HFF-Myc (cell line): ENCODE measurements around the gene MAPKAPK3.
A peak's percentile ranks its signal among the peaks of the same experiment; 100 is the strongest.

Experiments
- DNase-seq: peaks from one replicate; pipeline ENCODE4 v3.0.0-alpha.2; 2011; ENCODE audit warnings: low read depth; ENCODE audit errors: extremely low read depth
- H3K4me3 ChIP-seq: replicated peaks from 2 replicates; pipeline ENCODE4 v1.5.1; 2011; ENCODE audit warnings: low read depth, mild to moderate bottlenecking, control low read depth, low read length
- TF ChIP-seq, protein P1 (sequence below): IDR thresholded peaks from 2 replicates; pipeline ENCODE4 v1.5.1; 2012; ENCODE audit warnings: mild to moderate bottlenecking, low read depth, low read length, control low read depth; ENCODE audit errors: missing control alignments

Gene MAPKAPK3

DNA sequence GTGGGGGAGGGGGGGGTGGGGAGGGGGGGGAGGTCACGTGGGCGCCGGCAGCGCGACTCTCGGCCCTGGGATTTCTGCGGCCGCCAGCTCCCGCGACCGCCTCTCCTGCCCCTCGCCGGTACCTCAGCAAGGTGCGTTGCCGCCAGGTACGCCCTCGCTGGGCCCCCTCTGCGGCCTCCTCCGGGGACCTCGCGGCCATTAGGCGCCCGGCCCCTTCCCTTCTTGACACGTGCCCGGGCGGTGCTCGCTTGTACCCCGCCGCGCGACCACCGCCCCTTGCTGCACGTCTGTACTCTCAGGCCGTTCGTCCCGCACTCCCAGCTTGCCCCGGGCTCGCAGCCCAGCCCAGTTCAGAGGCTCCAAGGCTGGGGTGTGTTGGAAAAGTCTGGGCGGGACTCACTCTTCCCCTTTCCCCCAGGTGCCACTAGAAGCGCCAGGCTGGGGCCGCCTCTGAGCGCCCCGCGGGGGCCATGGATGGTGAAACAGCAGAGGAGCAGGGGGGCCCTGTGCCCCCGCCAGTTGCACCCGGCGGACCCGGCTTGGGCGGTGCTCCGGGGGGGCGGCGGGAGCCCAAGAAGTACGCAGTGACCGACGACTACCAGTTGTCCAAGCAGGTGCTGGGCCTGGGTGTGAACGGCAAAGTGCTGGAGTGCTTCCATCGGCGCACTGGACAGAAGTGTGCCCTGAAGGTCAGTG is at the start of gene MAPKAPK3:
Gene MAPKAPK3 (plus strand): TSS at position 56 of the 696 bp plus-strand sequence. CDS start 415 bp downstream, at position 471.
- H3K4me3 ChIP-seq, result peak within 1 kb of the TSS; percentile 85
- TF ChIP-seq, protein P1, sequence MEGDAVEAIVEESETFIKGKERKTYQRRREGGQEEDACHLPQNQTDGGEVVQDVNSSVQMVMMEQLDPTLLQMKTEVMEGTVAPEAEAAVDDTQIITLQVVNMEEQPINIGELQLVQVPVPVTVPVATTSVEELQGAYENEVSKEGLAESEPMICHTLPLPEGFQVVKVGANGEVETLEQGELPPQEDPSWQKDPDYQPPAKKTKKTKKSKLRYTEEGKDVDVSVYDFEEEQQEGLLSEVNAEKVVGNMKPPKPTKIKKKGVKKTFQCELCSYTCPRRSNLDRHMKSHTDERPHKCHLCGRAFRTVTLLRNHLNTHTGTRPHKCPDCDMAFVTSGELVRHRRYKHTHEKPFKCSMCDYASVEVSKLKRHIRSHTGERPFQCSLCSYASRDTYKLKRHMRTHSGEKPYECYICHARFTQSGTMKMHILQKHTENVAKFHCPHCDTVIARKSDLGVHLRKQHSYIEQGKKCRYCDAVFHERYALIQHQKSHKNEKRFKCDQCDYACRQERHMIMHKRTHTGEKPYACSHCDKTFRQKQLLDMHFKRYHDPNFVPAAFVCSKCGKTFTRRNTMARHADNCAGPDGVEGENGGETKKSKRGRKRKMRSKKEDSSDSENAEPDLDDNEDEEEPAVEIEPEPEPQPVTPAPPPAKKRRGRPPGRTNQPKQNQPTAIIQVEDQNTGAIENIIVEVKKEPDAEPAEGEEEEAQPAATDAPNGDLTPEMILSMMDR, result no peak
- no peak for DNase-seq

DNA sequence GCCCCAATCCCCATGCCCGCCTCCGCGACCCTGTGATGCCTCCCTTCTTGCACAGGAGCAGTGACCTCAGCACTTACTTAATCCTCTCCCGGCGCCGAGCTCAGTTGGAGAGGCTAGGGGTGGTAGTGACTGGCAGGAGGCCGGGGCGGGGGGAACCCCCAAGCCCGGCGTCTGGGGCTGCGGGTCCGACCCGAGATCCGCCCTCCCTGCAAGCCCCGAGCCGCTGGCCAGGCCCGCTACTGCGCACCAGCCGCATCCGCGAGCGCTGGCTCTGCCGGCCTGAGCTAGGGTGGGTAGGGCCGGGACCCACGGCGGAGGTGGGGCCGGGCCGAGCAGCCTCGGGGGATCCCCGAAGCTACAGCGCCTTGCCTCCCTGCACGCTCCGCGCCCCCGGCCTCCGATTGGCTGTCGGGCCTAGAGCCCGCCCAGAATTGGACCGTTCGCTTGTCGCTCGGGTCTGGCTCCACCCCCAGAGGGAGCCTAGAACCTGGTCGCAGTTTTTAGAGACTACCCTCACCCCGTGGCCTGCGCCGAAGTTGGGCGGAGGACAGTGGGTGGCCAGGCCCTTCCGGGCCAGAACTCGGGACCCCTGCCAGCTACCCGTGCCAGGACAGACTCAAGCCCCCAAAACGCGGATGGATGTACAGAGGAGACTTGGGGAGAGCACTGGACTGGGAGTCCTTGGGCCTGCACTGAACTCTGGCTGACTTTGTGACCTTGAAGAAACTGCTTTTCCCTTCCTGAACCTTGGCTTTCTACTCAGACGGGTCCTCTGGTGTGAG is 49.4 kb upstream of the MAPKAPK3 start, which contains the start of gene C3orf18:
Gene C3orf18 (minus strand): TSS at position 362 of the 782 bp plus-strand sequence. CDS start 2,048 bp downstream, outside the sequence.
- DNase-seq, result peak; percentile 39
- peak within 1 kb of the TSS; percentile 95 for H3K4me3 ChIP-seq
- TF ChIP-seq, protein P1, result no peak

DNA sequence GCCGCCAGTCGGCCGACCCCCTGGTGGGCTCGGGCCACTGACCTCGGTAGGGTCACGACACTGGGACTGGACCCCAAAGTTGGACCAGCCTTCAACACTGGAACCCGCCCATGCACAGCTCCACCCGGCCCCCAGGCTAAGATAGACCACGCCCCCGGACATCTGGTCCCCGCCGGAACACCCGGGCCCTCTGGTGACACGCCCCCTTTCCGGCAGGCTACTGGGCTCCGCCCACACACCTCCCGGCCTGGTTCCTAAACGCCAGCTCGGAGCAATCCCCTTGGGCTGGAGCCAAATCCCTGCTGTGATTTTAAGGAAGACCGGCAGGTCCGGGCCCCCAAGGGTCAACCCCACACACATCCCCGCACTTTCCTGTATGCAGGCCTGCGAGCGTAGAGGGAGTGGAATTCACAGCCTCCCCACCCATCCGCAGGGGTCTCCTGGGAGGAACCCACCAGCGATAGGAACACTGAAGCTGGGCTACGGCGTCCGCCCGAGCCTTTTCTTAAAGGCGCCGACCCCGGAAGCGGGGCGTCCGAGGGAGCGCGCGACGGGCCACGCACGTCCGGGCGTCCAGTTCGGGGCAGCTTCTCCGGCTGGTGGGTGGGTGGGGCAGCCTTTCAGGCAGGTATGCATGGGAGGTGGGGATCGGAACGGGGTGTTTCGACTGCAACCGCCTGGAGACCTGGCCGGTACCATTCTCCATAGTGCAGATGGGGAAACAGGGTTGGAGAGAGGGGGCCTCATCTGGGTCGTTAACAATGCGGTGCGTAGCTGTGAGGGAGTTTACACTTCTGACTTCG is 47.8 kb upstream of the MAPKAPK3 start, which contains the start of gene HEMK1:
Gene HEMK1 (plus strand): TSS at position 576 of the 803 bp plus-strand sequence. CDS start 1,583 bp downstream, outside the sequence.
- peak within 1 kb of the TSS; percentile 95 for H3K4me3 ChIP-seq
- DNase-seq, result peak; percentile 81
- TF ChIP-seq, protein P1, result no peak

DNA sequence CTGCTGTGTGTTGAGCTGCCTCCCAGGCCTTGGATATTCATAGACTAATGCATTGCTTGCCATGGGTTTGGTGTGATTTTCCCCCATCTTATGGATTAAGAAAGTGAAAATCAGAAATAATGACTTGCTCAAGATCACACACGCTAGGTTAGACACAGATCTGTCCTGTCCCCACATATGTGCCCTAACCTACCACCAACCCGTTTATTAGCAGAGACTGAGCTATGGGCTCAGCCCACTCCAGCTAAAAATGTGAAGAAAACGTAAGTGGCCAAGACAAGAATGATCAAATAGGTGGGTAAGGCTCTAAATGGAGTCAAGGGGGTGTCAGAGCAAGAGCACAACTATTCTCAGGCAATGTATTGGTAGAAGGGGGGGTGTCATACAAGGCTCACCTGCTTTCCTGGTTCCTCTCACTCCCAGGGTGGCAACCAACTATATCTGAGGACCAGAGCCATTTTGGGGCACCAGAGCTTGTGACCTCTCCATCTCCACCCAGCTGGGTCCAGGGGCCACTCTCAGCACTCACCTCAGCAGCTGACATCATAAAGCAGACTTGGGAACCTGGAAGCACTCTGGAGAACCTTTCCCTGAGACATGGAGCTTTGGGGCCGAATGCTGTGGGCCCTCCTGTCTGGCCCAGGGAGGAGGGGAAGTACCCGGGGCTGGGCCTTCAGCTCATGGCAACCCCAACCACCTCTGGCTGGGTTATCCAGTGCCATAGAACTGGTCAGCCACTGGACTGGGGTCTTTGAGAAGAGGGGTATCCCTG is 46.3 kb upstream of the MAPKAPK3 start:
- DNase-seq, result no peak
- H3K4me3 ChIP-seq, result peak overlapping the region; percentile 95
- TF ChIP-seq, protein P1, result no peak

DNA sequence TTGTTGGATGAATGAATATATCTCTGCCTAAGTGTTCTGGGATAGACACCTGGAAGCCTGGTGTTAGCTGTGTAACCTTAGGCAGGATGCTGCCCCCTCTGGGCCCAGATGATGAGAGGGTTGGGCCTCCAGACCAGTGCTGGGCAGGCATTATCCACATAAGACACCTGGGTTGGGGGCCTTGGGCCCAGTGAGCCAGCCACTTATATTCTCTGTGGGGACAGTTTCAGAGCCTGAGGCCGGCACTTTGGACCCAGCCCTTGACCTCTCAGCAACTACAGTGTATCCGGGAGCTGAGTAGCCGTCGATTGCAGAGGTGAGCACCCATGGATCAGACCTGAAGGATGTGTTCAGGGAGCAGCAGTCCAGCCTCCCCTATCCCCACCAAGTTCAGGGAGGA is 45.5 kb upstream of the MAPKAPK3 start:
- TF ChIP-seq, protein P1, result no peak
- no peak for DNase-seq
- H3K4me3 ChIP-seq, result no peak overlapping the region

DNA sequence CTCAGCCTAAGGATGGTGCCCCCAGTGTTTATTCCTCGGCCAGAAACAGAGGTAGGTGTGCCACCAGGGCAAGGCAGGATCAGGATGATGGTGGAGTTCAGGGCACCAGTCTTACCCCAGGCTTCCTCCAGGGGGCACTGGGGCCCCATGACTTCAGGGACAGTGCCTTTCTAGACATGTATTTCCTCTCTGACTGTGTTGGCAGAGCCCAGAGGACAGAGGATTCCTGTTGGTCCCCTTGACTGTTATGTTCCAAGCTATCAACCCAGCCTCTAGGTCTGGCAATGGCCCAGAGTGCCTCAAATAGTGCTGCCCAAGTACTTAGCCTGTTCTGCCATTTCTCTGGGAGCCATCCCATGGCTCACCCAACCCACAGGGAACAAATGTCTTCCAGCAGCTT is 44.8 kb upstream of the MAPKAPK3 start:
- no peak overlapping the region for H3K4me3 ChIP-seq
- TF ChIP-seq, protein P1, result peak; percentile 89
- DNase-seq, result peak; percentile 33
